Embryonic facial prominence (tissue), 1 donor: ENCODE data around the gene C17orf67.

ENCODE experiments used
- DNase-seq: peaks from one replicate; pipeline ENCODE4 v3.0.0-alpha.2; 2016; ENCODE audit errors: extremely low spot score

The C17orf67 gene, protein sequence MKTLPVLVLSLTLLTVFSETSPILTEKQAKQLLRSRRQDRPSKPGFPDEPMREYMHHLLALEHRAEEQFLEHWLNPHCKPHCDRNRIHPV

DNA sequence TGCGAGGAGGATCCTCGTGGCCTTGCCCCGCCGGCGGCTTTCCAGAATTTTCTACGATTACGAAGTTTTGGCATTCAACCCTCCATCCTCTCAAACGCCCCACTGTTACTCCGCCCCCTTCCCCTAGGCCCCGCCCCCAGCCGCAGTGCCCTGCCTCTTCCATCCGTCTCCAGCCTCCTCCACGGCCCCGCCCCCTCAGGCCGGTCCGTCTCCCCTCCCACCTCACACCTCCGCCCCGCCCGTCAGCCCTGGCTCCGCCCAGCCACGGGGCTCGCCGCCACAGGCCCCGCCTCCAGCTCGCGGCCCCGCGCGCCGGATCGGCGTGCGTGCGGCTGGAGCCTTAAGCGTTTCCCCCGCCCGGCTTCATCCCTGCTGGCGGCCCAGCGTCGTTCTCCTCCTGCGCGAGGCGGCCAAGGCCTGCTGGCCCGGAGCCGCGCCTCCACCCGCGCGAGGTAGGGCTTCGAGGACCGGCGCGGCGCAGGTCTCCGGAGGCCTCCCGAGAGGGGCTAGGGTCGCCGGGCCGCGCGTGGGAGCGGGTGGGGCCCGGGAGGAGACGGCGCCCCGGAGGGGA, at the start of gene C17orf67, which contains the start of gene DGKE:
Gene C17orf67, minus strand, starts transcription at position 112 of the 571 bp plus-strand sequence. CDS start 18,110 bp downstream, outside the sequence.
Gene DGKE, plus strand, starts transcription at position 343 of the 571 bp plus-strand sequence. CDS start 645 bp downstream, outside the sequence.
- peak; percentile 91 for DNase-seq

DNA sequence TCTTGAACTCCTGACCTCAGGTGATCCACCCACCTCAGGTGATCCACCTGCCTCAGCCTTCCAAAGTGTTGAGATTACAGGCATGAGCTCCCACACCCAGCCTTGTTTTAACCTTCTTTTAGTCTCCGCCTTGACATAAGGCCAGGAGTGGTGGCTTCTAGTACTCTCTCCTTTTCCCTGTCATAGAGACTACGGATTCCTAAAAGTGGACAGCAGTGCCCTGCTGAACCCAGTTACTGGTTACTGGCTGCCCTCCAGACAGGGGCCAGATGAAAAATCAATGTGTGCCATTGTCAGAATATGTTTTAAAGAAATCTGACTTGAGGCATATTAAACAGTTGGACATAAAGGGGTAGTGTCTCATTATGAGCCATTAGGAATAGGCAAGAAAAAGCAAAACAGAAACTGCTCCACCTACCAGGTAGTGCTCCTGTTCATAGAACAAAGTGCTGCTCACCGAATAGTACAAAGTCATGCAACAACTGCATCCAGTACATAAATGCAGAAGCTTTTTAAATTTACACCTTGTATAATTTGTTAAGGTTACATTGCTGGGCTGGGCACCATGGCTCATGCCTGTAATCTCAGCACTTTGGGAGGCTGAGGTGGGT, 48.1 kb upstream of the C17orf67 start:
- DNase-seq: no peak

DNA sequence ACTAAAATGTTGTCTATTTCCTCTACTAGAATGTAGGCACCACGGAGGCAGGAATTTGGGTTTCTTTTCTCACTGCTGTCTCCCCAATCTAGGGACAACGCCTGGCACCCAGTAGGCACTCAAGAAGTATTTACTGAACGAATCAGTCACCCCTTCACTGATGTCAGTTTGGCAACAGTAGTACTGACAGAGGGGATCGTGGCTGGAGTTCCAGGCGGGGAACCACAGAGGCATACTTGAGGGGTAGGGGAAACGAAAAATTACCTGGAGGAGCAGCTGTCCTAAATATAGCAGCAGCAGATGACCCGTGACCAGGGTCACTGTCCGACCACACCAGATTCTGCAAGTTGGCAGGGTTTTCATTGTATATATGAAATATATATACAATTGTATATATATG, 46.9 kb upstream of the C17orf67 start:
- no peak for DNase-seq

DNA sequence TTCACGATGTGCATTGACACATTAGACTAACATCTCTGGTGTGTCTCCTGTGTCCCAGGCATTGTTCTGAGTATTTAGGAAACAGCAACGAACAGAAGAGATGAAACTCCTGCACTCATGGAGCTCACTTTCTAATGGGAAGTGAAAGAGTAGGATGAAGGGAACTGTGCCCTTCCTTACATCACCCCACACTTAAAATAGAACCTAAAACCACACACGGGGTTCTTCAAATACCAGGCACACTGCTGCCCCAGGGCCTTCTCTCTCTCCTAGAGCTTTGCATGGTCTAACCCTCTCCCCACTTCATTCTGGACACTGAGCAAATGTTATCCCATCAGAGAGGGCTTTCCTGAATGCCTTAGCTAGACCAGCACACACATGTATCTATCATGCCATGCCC, 46.4 kb upstream of the C17orf67 start:
- DNase-seq: no peak

DNA sequence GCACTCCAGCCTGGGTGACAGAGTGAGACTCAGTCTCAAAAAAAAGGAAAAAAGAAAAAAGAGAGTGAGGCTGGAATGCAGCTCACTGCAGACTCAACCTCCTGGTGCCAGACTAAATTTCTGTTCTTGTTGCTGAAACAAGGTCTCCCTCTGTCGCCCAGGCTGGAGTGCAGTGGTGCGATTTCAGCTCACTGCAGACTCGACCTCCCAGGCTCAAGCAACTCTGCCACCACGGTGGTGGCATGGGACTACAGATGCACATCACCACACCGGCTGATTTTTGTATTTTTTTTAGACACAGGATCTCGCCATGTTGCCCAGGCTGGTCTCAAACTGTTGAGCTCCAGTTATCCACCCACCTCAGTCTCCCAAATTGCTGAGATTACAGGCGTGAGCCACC, 45.6 kb upstream of the C17orf67 start:
- no peak for DNase-seq

DNA sequence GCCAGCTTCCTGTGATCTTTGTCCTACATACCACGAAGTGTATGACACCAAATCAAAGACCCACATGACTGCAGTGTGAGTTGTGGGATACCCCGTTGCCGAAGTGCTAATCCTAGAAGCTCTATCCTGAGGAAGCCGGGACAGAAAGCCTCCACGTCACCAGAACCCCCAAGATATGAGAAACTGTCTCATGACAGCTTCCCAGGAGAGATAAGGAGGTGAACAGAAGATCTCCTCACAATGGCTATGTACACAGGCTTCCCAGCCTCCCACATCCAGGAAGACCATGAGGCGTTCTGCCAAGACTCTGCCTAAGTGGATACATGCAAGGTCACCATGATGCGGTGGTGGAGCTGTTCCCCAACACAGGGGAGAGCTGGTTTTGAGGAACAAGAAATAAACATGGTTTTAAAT, 43.1 kb upstream of the C17orf67 start:
- DNase-seq: no peak

DNA sequence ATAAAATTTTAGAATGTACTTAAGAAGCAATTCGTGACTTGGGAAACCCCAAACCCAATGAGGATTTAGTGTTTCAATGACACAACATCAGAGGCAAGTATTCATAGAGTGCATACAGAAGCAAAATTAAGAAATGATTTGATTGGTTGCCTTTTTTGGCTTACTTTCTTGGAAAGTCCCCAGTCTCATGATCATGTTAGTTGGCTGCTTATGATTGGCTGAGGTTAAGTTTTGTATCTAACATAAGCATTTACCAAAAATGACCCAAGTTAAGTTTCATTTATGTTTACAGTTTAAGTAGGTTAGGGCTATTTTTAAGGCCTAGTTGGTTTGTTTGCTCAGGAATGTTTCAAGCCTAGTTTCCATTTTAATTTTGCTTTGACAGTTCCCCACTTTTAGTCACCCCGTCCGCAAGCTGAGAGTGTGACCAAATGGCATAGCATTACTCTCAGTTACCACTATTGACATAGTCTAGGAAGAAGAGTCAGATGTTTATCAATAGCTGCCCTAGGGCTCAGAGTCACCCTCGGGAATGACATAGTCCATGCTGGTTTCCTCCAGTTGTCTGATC, 36.4 kb upstream of the C17orf67 start:
- no peak for DNase-seq

DNA sequence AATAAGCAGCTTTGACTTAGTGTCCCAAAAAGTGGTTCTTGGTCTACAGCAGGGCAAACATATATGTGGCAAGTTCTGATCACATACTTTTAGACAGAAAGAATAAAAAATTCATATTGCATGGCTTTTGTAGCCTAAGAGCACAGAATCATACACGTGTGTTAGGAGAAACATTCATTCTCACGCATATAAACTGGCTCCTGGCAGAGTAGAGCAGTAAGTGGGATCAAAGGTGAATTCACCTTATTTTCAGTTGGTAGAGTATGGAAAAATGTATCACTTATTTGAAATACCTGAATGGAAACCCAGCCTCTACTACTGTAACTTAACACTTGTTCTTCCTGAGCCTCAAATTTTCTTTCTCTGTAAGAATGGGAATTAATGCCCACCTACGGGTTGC, 35.0 kb upstream of the C17orf67 start:
- DNase-seq: no peak

DNA sequence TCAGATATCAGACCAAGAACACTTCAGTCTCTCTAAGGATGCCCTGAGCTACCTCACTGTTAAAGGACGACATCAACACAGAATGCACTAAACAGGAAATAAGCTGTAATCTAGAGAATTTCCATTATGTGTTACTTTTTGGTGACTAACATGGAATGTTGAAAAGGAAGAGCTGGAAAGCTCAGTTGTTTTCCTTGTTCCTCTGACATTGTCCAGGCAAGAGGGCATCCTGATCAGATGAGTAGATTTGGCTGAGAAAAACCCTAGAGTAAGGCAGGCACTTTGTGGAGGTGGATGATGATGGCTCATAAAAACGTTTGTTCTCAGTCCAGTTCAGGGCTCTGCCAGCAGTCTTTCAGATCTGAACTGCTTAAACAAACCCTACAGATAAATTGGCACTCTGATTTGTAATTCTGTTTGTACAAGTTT, 34.2 kb upstream of the C17orf67 start:
- DNase-seq: no peak

DNA sequence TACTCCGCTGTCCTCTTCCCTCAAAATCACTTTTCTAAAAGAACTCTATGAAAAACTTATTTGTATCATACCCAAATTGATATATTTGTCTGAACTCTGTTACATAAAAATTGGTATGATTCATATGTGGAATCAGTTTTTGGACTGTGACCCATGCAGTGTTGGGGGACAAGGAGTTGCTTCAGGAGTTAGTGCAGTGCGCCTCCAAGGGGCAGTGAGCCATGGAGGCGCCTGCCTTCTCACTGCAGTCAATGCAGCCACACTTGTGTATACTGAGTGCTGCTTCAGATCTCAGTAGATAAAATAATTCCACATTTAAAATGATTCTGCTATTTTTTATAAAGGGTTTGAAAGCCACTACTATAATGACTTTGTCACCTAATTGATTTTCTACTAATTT, 32.8 kb upstream of the C17orf67 start:
- DNase-seq: no peak

DNA sequence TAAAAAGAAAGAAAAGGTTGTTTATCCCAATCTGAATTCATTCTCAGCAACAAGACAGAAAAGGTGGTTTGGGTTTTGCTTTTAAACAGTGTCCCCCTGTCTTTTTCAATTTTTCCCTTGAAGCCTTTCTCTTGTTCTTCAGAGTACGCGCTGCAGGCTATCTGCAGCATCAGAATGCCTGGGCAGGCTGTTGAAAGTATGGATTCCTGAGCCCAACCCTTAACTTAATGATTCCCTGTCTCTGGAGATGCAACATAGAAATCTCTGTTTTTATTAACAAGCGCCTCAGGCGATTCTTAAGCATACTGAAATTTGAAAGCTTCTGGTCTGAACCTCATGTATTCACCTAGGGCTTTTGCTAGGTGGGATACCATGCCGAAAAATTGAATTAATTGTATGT, 32.4 kb upstream of the C17orf67 start:
- DNase-seq: no peak

DNA sequence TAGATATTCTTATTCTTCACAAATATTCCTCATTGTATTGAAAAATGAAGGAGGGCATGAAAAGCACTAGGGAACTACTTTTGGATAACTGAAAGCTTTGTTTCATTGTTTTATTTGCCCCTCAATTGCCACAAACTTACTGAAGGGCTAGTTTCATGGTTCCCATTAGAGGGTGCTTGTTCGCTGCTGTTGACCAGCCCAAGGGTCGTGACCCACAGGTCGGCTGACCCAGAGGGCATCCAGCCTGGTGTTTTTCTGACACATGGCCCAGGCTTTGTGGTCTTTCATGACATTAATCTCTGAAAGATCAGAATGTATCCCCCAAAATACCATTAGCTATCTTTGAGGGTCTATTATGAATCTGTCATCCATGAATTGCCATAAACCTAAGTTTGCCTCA, 30.3 kb upstream of the C17orf67 start:
- no peak for DNase-seq

DNA sequence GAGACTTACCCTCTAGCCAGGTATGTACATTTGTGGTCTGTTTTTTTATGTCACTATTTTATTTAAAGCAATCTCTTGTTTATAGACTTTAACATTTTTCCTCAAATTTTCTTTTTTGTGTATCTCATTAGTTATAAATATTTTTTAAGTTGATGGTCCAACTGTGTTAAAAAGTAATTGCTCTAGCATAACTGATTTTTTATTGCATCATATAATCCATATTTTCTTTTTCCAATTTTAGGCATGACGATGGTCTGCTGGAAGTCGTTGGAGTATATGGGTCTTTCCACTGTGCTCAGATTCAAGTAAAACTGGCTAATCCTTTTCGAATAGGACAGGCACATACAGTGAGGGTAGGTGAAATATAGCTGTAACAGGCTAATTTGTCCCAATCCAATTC, 28.2 kb upstream of the C17orf67 start:
- no peak for DNase-seq

DNA sequence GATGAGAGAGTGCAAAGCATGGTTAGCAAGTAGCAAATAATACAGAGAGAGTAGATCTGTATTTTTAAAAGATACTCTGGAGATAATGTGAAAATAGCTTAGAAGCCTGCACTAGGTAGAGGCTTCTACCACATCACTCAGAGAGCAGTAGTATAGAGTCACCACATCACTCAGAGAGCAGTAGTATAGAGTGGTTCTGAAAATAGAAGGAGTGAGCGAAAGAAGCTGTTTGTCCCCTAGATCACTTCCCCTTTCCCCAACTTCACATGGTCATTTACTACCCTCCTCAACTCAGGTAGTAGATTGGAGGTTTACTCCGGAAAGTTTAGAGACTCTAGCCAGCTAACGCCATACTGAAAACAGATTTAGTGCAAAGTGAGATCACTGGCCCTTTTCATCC, 17.3 kb upstream of the C17orf67 start:
- DNase-seq: no peak

DNA sequence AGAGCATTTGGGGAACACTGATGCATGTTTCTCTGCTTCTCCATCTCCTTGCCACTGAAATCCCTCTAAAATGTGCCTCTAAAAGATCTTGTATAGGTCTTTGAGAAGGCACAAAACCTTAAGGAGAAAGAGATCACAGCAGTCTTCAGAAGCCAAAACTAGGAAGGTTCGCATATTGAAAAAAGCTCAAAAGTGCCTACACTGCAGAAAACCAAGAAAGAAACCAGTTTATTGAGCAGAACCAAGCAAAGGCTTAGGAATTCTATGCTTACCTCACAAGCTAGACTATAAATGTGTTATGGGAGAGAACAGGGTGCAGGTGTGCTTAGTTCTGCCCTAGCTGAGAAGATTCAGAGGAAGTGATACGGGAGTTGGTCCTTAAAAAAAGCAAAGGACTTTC, 16.9 kb upstream of the C17orf67 start:
- DNase-seq: no peak

DNA sequence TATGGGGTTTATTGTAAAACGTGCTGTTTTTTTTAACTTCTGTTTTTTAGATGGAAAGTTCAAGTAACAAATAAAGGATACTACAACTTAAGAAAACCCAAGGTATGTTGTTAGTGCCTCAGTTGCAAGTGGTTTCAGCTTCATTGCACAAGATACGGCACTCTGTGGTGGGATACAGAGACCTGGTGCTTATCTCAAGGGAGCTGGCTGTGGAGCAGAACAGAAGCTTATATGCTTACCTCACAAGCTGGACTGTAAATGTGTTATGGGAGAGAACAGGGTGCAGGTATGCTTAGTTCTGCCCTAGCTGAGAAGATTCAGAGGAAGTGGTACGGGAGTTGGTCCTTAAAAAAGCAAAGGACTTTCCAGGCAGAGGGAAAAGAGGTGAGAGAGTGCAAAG, 15.4 kb upstream of the C17orf67 start:
- DNase-seq: no peak

DNA sequence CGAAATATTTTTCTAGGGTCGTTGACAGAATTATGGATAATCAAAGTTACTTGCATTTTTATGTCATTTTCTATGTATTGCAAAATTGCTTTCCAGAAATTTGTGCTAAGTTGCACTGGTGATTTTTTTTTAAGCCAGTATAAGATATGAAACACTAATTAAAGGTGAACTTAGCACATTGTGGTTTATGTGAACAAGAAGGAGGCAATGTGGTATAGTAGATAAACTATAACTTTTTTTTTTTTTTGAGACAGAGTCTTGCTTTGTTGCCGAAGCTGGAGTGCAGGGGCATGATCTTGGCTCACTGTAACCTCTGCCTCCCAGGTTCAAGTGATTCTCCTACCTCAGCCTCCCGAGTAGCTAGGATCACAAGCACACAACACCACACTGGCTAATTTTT, 13.4 kb upstream of the C17orf67 start:
- DNase-seq: no peak

DNA sequence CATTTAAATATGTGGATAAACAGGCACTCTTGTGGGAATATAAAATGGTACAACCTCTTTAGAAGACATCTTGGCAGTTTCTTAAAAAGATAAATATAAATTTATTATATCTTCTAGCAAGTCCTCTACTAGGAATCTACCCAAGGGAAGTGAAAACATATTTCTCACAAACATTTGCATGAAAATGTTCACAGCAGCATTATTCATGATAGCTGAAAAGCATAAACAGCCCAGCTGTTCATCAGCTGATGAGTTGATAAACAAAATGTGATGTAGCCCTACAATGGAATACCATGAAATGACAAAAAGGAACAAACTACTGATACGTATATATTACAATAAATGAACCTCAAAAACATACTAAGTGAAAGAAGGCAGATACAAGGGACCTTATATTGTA, 12.2 kb upstream of the C17orf67 start:
- no peak for DNase-seq

DNA sequence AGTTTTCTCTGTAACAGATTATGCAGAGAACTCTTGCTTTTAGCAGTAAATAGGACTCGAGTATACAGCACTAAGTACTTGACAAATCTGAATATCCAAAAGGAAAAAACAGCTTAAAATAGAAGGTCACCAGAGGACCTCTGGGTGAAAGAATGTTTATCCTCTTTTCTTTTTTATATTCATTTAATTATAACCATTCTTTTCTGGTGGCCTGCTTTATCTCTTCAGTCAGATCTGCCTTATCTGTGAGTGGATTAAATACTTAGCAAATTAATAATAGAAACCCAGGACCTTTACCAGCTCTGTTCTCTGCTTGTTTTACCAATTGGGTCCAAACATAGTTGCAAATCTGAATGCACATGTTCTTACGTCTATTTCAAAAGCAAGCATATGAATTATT, 8.9 kb upstream of the C17orf67 start:
- DNase-seq: no peak

DNA sequence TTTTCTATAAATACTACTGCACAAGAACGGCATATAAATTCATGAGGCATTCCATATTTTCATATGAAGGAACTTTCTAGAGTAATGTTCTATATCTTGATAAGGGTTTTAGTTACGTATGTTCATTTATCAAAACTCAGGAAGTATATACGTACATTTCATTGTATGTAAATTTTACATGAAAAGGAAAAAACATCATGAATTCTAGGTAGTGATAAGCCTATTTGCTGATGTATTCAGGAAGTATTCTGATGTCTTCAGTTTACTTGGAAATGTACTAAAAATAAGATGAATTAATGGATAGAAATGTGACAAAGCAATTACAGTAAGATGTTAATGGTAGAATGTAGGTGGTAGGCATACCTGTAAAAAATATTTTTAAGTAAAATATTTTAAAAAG, 5.0 kb upstream of the C17orf67 start:
- DNase-seq: no peak

DNA sequence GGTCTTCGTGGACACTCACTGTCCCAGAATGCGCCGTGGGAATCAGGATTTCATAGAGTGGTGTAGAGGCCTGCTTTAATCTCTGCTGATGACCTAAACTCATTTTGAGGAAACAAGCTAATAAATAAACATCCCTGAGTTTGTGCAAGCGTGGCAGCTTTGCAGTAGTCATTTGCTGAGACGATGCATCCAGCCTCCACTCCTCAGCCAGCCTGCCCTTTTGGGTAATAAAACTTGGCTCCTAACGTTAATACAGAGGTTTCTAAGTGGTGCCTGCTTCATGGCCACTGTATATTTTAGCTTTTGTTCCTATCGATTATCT, 1.5 kb upstream of the C17orf67 start:
- DNase-seq: no peak

DNA sequence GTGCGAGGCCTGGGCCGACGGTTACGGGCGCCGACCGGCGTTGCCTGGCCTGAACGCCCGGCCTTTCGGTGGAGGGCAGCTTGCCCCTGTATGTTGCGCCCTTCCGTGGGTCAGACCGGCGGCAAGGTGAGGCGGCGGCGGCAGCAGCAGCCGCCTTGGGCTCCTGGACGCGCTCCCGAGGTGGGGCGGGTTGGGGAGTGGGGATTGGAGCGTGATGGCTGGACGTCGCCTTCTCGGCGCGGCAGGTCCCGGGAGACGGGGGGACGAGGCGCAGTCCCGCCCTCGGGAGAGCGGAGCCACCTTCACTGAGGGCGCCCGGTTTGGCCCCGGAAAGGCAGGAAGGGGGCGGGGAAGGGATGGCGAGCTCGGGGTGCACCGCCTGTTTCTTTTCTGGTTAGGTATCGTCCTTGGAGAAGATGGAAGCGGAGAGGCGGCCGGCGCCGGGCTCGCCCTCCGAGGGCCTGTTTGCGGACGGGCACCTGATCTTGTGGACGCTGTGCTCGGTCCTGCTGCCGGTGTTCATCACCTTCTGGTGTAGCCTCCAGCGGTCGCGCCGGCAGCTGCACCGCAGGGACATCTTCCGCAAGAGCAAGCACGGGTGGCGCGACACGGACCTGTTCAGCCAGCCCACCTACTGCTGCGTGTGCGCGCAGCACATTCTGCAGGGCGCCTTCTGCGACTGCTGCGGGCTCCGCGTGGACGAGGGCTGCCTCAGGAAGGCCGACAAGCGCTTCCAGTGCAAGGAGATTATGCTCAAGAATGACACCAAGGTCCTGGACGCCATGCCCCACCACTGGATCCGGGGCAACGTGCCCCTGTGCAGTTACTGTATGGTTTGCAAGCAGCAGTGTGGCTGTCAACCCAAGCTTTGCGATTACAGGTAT, 902 bp upstream of the C17orf67 start:
- DNase-seq: no peak
